ENCODE measurements around the gene NR2C1. TPM values are rescaled to one million over a fixed set of nuclear protein-coding genes. Genes with fewer than 3 reads are reported as not detected.

Gene NR2C1
- 100 to 1,000 TPM in 1 of 4 donors, 10 to 100 TPM in 3; 56.7 to 114 (median 80.1) TPM for total RNA-seq

DNA sequence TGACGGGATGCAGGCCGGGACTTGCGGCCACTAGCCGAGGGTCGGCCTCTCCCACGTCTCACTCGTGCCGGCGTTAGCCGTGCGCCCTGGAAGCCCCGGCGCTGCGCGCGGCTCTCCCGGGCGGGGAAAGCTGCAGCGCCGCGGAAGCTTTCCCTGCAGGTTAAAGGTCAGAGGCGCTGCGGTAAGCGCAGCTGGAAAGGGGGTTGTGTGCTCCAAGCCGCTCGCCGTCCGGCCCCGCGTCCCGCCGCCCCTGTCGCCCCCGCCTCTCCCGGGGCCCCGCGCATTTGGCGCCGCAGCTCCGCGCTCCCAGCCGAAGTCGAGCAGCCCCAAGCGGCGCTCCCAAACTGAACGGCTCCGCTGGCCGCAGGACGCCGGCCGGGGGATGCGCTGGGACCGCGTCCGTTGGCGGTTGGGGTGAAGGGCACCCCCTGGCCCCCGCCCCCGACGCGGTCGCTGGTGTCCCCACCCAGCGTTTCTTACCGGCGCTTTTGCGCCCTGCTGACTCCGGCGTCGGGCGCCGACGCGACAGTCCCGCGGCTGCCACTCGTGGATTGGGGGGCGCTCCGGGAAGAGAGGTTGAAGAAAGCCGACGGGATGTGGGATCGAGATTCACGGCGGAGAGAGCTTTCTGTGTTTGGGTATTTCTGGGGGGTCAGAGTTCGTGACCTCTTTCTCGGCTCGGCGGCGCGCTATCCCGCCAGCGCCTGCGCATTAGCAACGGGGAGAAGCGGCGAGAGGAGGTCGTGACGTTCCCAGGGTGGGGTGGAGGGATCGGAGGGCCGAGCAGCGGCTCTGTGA lies at the start of gene NR2C1:
NR2C1 (minus strand) TSS at position 719 of the 798 bp plus-strand sequence. CDS start 6,234 bp downstream, outside the sequence.
- TF ChIP-seq, protein P1, sequence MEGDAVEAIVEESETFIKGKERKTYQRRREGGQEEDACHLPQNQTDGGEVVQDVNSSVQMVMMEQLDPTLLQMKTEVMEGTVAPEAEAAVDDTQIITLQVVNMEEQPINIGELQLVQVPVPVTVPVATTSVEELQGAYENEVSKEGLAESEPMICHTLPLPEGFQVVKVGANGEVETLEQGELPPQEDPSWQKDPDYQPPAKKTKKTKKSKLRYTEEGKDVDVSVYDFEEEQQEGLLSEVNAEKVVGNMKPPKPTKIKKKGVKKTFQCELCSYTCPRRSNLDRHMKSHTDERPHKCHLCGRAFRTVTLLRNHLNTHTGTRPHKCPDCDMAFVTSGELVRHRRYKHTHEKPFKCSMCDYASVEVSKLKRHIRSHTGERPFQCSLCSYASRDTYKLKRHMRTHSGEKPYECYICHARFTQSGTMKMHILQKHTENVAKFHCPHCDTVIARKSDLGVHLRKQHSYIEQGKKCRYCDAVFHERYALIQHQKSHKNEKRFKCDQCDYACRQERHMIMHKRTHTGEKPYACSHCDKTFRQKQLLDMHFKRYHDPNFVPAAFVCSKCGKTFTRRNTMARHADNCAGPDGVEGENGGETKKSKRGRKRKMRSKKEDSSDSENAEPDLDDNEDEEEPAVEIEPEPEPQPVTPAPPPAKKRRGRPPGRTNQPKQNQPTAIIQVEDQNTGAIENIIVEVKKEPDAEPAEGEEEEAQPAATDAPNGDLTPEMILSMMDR (IDR thresholded peaks at IDR 0.05) = peak in 1 of 4 experiments; percentile 92
- TF ChIP-seq POLR2A (IDR thresholded peaks at IDR 0.05) = peak in 1 of 2 donors; percentile 16
- Histone ChIP-seq H3K36me3 (no peaks in the 10 kb centered on the region), H3K9me3 (no peaks in the 10 kb centered on the region), H3K27me3 (no peaks in the 10 kb centered on the region), H3K4me3 (peak within 1 kb of the TSS; percentile 74 to 75), H3K4me1 (no peaks in the 10 kb centered on the region), H3K27ac (peak within 1 kb of the TSS; percentile 91 to 92)
- intact Hi-C loops (cut with DNase I; ENCODE audit: low total_unique reads) = no loop called here
- peak; percentile 92 to 94 for DNase-seq

- intact Hi-C loops (cut with DNase I; ENCODE audit: low total_unique reads) = loop anchor here (5.0 to 10.0 kb wide), 2 partner anchors 219 to 416 kb away; no protein-coding TSS in a partner anchor
These were observed 45.4 kb upstream of the NR2C1 start for GRCh38 chr12:95118788-95119179.

GRCh38 chr12:95118138-95118787 lies 44.8 kb upstream of the NR2C1 start:
- TF ChIP-seq POLR2A (IDR thresholded peaks at IDR 0.05) = no peak
- no peak for DNase-seq
- Histone ChIP-seq H3K36me3 (no peaks in the 10 kb centered on the region), H3K27me3 (no peaks in the 10 kb centered on the region), H3K9me3 (no peaks in the 10 kb centered on the region), H3K4me3 (no peak overlapping the region), H3K4me1 (peaks cover 7 to 9% of the 10 kb centered on the region in 2 donors), H3K27ac (peak overlapping the region in 1 of 2 donors; percentile 87)
- intact Hi-C loops (cut with DNase I; ENCODE audit: low total_unique reads) = loop anchor here (5.0 to 10.0 kb wide), 2 partner anchors 219 to 417 kb away; no protein-coding TSS in a partner anchor

More at GRCh38 chr12:95118788-95119179, 45.4 kb upstream of the NR2C1 start:
- Histone ChIP-seq H3K27ac (peak overlapping the region in 1 of 2 donors; percentile 87), H3K4me1 (peaks cover 7 to 9% of the 10 kb centered on the region in 2 donors), H3K9me3 (no peaks in the 10 kb centered on the region), H3K27me3 (no peaks in the 10 kb centered on the region), H3K4me3 (no peak overlapping the region), H3K36me3 (no peaks in the 10 kb centered on the region)
- TF ChIP-seq POLR2A (IDR thresholded peaks at IDR 0.05) = no peak
- TF ChIP-seq, protein P1 (IDR thresholded peaks at IDR 0.05) = no peak
- no peak for DNase-seq

- Histone ChIP-seq H3K4me1 (peaks cover 7 to 9% of the 10 kb centered on the region in 2 donors), H3K27ac (peak overlapping the region; percentile 74 to 87), H3K36me3 (no peaks in the 10 kb centered on the region), H3K4me3 (no peak overlapping the region), H3K27me3 (no peaks in the 10 kb centered on the region), H3K9me3 (no peaks in the 10 kb centered on the region)
- TF ChIP-seq, protein P1 (IDR thresholded peaks at IDR 0.05) = peak; percentile 72 to 90 (median 80)
- TF ChIP-seq POLR2A (IDR thresholded peaks at IDR 0.05) = no peak
- peak; percentile 59 to 84 for DNase-seq
- intact Hi-C loops (cut with DNase I; ENCODE audit: low total_unique reads) = loop anchor here (5.0 to 10.0 kb wide), 2 partner anchors 220 to 418 kb away; no protein-coding TSS in a partner anchor
These were observed 43.8 kb upstream of the NR2C1 start for GRCh38 chr12:95117178-95117599.

DNA sequence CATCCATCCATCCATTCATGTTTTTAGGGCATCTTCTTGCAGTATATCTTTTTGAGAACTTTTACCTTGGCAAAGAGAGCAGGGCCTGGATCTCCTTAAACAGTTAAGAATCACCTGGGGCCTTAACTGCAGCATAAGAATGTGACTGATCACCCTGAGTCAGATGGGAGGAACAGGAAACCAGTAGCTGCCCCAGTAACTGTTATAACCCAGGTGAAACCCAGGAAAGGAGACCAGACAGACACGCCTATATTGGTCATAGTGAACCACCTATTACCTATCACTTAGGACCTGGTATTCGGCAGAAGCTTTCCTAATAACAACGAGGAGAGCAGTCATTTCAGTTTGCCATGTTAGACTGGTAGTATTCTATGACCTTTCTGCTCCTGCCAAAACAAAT lies 43.4 kb upstream of the NR2C1 start:
- Histone ChIP-seq H3K9me3 (no peaks in the 10 kb centered on the region), H3K4me1 (peaks cover 7 to 9% of the 10 kb centered on the region in 2 donors), H3K4me3 (no peak overlapping the region), H3K27me3 (no peaks in the 10 kb centered on the region), H3K36me3 (no peaks in the 10 kb centered on the region), H3K27ac (peak overlapping the region; percentile 74 to 87)
- intact Hi-C loops (cut with DNase I; ENCODE audit: low total_unique reads) = loop anchor here (5.0 to 10.0 kb wide), 2 partner anchors 221 to 418 kb away; no protein-coding TSS in a partner anchor
- TF ChIP-seq, protein P1 (IDR thresholded peaks at IDR 0.05) = no peak
- TF ChIP-seq POLR2A (IDR thresholded peaks at IDR 0.05) = no peak
- DNase-seq = no peak
